Ovary (tissue), 3 donors: ENCODE data around the gene SURF2.

Experiments used
- EP300 ChIP-seq: sonication (generic); formaldehyde crosslinking; IDR thresholded peaks from one replicate; pipeline ENCODE4 v1.6.1; 2017; ENCODE audit warnings: antibody characterized with exemption
- POLR2A ChIP-seq: fragments of 450-650 bp; IDR thresholded peaks from one replicate; pipeline ENCODE4 v1.6.1; 2017; ENCODE audit warnings: antibody characterized with exemption, mild to moderate bottlenecking, moderate library complexity
- TF ChIP-seq, protein P1 (sequence below), 3 donors: fragments of 450-650 bp in 2 of 3; fragments of 200-600 bp in 1 of 3; IDR thresholded peaks; one replicate each; pipeline versions ENCODE4 v1.5.1 to v1.8.0; 2016 to 2022; ENCODE audit warnings: antibody characterized with exemption in 3 of 3, mild to moderate bottlenecking in 1 of 3
- donor health status: DM: no; HTN: no; CAD: no.

DNA sequence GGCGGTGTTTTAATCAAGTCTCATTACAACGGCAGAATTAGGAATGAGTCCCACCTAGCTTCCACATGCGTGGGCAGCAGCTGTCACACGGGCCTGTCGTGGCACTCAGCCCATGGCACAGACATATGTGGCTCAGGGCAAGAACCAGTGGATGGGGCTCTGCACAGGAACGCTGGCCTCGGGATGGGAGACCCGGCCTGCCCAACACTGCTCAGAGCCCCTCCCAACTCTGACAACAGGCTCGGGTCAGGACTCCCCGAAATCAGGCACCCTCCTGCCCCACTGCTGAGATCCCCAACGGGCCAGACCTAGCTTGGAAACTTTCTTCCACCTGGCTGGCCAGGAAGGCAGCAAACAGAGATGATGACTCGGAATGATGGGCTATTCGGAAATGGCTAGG is 15.4 kb upstream of the SURF2 start:
- TF ChIP-seq, protein P1, sequence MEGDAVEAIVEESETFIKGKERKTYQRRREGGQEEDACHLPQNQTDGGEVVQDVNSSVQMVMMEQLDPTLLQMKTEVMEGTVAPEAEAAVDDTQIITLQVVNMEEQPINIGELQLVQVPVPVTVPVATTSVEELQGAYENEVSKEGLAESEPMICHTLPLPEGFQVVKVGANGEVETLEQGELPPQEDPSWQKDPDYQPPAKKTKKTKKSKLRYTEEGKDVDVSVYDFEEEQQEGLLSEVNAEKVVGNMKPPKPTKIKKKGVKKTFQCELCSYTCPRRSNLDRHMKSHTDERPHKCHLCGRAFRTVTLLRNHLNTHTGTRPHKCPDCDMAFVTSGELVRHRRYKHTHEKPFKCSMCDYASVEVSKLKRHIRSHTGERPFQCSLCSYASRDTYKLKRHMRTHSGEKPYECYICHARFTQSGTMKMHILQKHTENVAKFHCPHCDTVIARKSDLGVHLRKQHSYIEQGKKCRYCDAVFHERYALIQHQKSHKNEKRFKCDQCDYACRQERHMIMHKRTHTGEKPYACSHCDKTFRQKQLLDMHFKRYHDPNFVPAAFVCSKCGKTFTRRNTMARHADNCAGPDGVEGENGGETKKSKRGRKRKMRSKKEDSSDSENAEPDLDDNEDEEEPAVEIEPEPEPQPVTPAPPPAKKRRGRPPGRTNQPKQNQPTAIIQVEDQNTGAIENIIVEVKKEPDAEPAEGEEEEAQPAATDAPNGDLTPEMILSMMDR (IDR thresholded peaks at IDR 0.05) = no peak
- TF ChIP-seq POLR2A (no peak), EP300 (no peak)
